H4 (cell line): ENCODE measurements around the gene YBX2. TPM values are rescaled to one million over a fixed set of nuclear protein-coding genes. Genes with fewer than 3 reads are reported as not detected.
"Not testable (repeated sequence)": the region's sequence is repeated elsewhere in the genome, so short reads cannot be mapped to it uniquely, and the experiment has no call there.

ENCODE experiments used
- DNase-seq: peaks from one replicate; pipeline ENCODE4 v3.0.0-alpha.2; 2015; ENCODE audit warnings: low spot score
- total RNA-seq: library from RNA; depleted of rRNA; stranded (reverse); fragments of >200 nt; shearing (Covaris generic); gene quantifications from 2 replicates; pipeline ENCODE4 v1.2.3, GENCODE V29; 2014; rRNA removed

The YBX2 gene
- total RNA-seq, 1 experiment from 2014 or later: not detected

- DNase-seq: no peak
Measured at GRCh38 chr17:7246779-7247178, 47.7 kb downstream of the YBX2 start.

GRCh38 chr17:7243838-7244237 lies 50.6 kb downstream of the YBX2 start:
- DNase-seq: not testable (repeated sequence)

DNA sequence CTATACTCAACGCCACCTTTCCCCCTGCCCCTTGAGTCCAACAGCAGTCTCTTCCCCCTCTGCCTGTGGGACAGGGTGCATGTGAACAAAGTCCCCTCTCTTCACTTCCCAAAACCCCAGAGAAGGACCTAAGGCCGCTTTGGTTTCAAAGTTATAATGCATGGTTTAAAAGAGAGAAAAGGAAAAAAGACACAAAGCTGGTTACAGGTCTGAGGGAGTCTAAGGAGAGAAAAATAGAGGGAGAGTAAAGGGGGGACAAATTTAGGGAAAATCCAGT lies 51.0 kb downstream of the YBX2 start:
- DNase-seq: no peak

DNA sequence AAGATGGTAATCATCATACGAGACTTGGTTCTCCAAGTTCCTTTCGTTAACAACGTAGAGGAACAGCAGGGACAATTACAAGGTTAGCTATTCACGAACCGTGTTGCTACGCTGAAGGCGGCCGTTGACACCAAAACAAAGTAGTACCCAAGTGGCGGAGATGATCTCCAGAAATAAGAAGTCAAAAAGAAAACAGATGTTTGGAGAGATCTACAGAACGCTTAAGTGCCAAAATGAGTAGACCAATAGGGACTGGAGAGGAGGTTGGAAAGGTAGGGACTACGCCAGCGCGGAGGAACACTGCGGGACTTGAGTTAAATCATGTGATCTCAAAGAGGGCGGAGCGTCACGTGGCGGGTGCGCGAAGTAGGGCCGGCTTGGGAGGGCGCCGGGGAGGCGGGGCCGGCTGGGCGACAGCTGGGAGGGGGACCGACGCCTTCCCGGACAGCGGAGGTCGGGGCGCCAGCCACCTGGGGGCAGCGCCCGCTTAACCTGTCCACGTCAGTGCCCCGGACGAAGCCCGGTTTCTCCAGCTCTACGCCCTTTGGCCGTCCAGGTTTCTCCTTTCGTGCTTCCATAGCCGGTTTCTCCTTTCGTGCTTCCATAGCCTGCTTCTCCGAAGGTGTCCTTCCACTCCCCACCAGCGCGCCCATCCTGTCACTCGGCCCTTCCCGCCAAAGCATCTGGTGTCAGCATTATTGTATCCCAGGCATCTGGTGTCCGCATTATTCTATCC lies 51.6 kb downstream of the YBX2 start:
- DNase-seq: peak; percentile 85

- DNase-seq: peak; percentile 82
Measured at GRCh38 chr17:7241783-7242716, 52.4 kb downstream of the YBX2 start, which contains the start of gene GABARAP. Gene GABARAP, minus strand, starts transcription at chr17:7242449. Its CDS starts 119 bp downstream, at chr17:7242330.

GRCh38 chr17:7241090-7241733 lies 53.2 kb downstream of the YBX2 start:
- DNase-seq: no peak

GRCh38 chr17:7240375-7240774 lies 54.1 kb downstream of the YBX2 start:
- no peak for DNase-seq

- DNase-seq: peak; percentile 96
Measured at GRCh38 chr17:7239091-7240027, 55.1 kb downstream of the YBX2 start, which contains the start of gene PHF23. Gene PHF23, minus strand, starts transcription at chr17:7239457. Its CDS starts 178 bp downstream, at chr17:7239279.

DNA sequence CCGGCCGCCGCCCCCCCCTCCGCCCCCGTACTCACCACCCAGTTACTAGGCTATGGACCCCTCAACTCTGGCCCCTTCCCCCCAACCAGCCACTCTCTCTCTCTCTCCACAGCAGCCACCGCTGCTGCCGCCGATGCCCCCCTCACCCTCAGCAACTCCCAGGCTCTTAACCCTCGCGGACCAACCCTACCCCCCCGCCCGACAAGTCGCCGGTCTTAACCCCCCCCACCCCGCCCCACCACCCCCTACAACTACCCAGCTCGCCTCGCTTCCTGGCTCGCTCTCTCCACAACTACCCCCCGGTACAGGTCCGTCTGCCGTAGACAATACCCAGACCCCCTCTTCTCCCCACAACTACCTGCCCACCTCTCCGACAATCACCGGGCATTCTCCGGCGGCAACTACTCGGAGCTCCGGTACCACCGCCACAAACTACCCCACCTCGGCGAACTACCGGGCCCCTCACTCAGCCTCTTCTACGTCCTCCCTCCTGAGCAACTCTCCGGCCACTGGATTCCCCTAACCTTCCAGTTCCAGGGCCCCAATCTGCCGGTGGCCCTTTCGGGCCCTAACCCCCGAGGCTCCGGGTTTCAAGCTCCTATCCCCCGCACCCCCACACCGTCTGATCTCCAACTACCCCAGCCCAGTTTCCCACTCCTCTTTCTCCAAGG lies 55.9 kb downstream of the YBX2 start:
- DNase-seq: no peak

Other genes starting within 250 kb of the YBX2 start
- gene CLEC10A, start 214.4 kb downstream of the YBX2 start, total RNA-seq: not detected in 2 replicates
- gene ASGR2, start 179.8 kb downstream of the YBX2 start, total RNA-seq: 0.10 TPM in 1 of 2 replicates, not detected in the other
- 1.4 TPM in 1 of 2 replicates, not detected in the other for gene ASGR1, start 115.3 kb downstream of the YBX2 start, total RNA-seq
- 2.3 and 3.9 TPM in 2 replicates for gene DLG4, start 74.8 kb downstream of the YBX2 start, total RNA-seq
- gene ACADVL, start 74.7 kb downstream of the YBX2 start, total RNA-seq: 118 and 161 TPM in 2 replicates
- 24.8 and 36.1 TPM in 2 replicates for gene DVL2, start 60.1 kb downstream of the YBX2 start, total RNA-seq
- 37.5 and 45.3 TPM in 2 replicates for gene PHF23, start 55.2 kb downstream of the YBX2 start, total RNA-seq
- 396 and 471 TPM in 2 replicates for gene GABARAP, start 52.2 kb downstream of the YBX2 start, total RNA-seq
- 18.2 and 19.8 TPM in 2 replicates for gene CTDNEP1, start 42.9 kb downstream of the YBX2 start, total RNA-seq
- gene ELP5, start 42.4 kb downstream of the YBX2 start, total RNA-seq: 25.1 and 30.0 TPM in 2 replicates
- not detected in 2 replicates for gene CLDN7, start 32.2 kb downstream of the YBX2 start, total RNA-seq
- 0.17 and 0.23 TPM in 2 replicates for gene SLC2A4, start 12.9 kb downstream of the YBX2 start, total RNA-seq
- 460 and 526 TPM in 2 replicates for gene EIF5A, start 13.0 kb upstream of the YBX2 start, total RNA-seq
- gene GPS2, start 20.7 kb upstream of the YBX2 start, total RNA-seq: 55.9 and 65.1 TPM in 2 replicates
- gene NEURL4, start 34.7 kb upstream of the YBX2 start, total RNA-seq: 3.4 and 3.5 TPM in 2 replicates
- 0.19 TPM in 1 of 2 replicates, not detected in the other for gene ACAP1, start 41.9 kb upstream of the YBX2 start, total RNA-seq
- gene KCTD11, start 57.5 kb upstream of the YBX2 start, total RNA-seq: 0.78 and 2.4 TPM in 2 replicates
- gene TMEM95, start 60.5 kb upstream of the YBX2 start, total RNA-seq: not detected in 2 replicates
- not detected in 2 replicates for gene TNK1, start 86.5 kb upstream of the YBX2 start, total RNA-seq
- gene PLSCR3, start 99.9 kb upstream of the YBX2 start, total RNA-seq: 20.0 and 22.7 TPM in 2 replicates
- gene TMEM256, start 109.5 kb upstream of the YBX2 start, total RNA-seq: 76.1 and 108 TPM in 2 replicates
- gene NLGN2, start 113.2 kb upstream of the YBX2 start, total RNA-seq: 3.1 and 3.5 TPM in 2 replicates
- not detected in 2 replicates for gene SPEM1, start 125.7 kb upstream of the YBX2 start, total RNA-seq
- not detected in 2 replicates for gene SPEM2, start 131.0 kb upstream of the YBX2 start, total RNA-seq
- not detected in 2 replicates for gene SPEM3, start 134.2 kb upstream of the YBX2 start, total RNA-seq
- 0.81 and 2.0 TPM in 2 replicates for gene TMEM102, start 140.8 kb upstream of the YBX2 start, total RNA-seq
- gene FGF11, start 144.9 kb upstream of the YBX2 start, total RNA-seq: not detected in 2 replicates
- gene CHRNB1, start 150.4 kb upstream of the YBX2 start, total RNA-seq: 4.4 and 6.3 TPM in 2 replicates
- 4.5 and 7.5 TPM in 2 replicates for gene ZBTB4, start 185.0 kb upstream of the YBX2 start, total RNA-seq
- gene SLC35G6, start 186.8 kb upstream of the YBX2 start, total RNA-seq: not detected in 2 replicates
- gene POLR2A, start 189.7 kb upstream of the YBX2 start, total RNA-seq: 9.9 and 11.3 TPM in 2 replicates